VCaP (cell line): ENCODE results near the gene TSHZ2.

Experiments
- H3K27ac ChIP-seq: fragments of 450-650 bp; 2 replicates; pipeline ENCODE4 v1.5.1; 2017
- TF ChIP-seq, protein P1 (sequence below): fragments of 450-650 bp; conservative IDR thresholded peaks from 2 replicates; pipeline ENCODE4 v1.5.1; 2017; ENCODE audit warnings: mild to moderate bottlenecking, moderate library complexity

Gene TSHZ2

GRCh38 chr20:53284256-53284655 lies 312.1 kb downstream of the TSHZ2 start:
- TF ChIP-seq, protein P1, sequence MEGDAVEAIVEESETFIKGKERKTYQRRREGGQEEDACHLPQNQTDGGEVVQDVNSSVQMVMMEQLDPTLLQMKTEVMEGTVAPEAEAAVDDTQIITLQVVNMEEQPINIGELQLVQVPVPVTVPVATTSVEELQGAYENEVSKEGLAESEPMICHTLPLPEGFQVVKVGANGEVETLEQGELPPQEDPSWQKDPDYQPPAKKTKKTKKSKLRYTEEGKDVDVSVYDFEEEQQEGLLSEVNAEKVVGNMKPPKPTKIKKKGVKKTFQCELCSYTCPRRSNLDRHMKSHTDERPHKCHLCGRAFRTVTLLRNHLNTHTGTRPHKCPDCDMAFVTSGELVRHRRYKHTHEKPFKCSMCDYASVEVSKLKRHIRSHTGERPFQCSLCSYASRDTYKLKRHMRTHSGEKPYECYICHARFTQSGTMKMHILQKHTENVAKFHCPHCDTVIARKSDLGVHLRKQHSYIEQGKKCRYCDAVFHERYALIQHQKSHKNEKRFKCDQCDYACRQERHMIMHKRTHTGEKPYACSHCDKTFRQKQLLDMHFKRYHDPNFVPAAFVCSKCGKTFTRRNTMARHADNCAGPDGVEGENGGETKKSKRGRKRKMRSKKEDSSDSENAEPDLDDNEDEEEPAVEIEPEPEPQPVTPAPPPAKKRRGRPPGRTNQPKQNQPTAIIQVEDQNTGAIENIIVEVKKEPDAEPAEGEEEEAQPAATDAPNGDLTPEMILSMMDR = no peak
- H3K27ac ChIP-seq = no peak overlapping the region

- no peak overlapping the region for H3K27ac ChIP-seq
- TF ChIP-seq, protein P1 = no peak
Measured at GRCh38 chr20:53284696-53285095, 312.5 kb downstream of the TSHZ2 start.

DNA sequence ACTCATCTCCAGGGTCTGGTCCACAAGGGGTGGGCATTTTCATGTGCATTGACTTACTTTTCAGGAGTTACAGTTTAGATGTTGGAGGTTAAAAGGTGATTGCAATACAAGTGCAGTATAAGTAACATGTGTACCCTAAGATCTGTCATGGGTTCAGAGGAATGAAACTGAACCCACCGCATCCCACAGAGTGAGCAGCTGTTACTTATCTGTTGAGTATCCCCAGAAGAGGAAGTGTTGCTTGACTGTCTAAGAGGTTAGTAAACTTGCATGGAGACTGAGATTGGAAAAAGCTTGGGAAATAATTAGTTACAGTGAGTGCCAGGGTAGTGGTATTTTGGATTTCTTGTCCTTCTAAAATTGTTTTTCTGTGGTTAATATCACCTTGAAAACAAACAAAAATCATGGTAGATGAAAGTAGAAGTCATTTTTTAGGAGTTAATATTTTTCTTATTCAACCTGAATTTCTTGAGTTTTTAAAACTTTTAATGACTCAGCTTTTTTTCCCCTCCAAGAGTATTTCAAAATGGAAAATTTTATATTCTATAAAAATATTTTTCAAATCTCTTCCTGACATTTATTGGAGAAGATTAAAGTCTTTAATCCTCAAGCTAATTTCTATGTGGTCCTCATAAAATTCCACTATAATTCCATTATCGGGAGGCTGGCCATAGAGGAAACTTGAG lies 315.3 kb downstream of the TSHZ2 start:
- TF ChIP-seq, protein P1 = no peak

GRCh38 chr20:53291548-53291947 lies 319.4 kb downstream of the TSHZ2 start:
- no peak overlapping the region for H3K27ac ChIP-seq
- TF ChIP-seq, protein P1 = no peak; the same call in 1 of the 2 replicates

More for the DNA sequence above, 315.3 kb downstream of the TSHZ2 start:
- no peak overlapping the region for H3K27ac ChIP-seq

GRCh38 chr20:53292347-53292746 lies 320.2 kb downstream of the TSHZ2 start:
- no peak overlapping the region for H3K27ac ChIP-seq
- TF ChIP-seq, protein P1 = no peak

DNA sequence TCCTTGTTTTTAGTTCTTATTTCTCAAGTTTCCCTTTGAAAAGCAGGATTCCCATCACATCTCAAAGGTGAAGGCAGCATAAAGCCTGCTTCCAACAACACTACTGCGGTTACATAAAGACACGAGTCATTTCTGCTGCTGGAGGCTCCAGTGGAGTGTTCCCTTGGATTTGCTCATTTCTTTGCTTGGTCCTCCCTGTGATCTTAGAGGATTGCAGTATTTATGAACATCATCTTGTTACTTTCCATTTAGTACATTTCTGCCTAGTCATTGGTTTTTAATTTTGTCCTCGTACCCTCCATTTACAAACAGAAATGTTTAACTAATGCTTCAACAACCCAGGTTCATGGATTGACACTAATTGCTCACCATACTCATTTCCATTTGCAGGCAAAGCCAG lies 322.6 kb downstream of the TSHZ2 start:
- TF ChIP-seq, protein P1 = no peak
- no peak overlapping the region for H3K27ac ChIP-seq

DNA sequence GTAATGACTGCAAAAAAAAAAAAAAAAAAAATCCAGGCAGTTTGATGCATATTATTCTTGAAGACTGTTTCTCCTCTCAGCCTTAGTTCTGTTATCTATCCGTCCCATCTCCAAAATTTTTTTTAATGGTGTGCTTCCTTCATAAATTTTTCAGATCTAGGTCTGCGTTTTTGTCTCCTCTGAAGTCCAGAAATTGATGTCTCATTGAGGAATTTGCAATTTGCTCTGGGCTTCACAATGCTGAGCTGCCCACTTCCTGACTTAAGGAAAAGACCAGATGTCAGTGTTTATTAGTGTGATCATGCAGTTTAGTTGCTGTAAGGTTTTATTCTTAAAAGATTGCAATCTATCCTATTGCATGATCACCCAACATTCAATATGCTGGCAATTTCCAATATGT lies 323.9 kb downstream of the TSHZ2 start:
- no peak overlapping the region for H3K27ac ChIP-seq
- TF ChIP-seq, protein P1 = no peak
